Panc1 (cell line): ENCODE results near the gene CDK13. TPM values are rescaled to one million over a fixed set of nuclear protein-coding genes. Genes with fewer than 3 reads are reported as not detected.

Experiments
- ATAC-seq: fragments of 200-7000 bp; cut with Tn5 transposase; 2 replicates; pipeline ENCODE4 v1.9.1; 2020; ENCODE audit warnings: mild to moderate bottlenecking, moderate library complexity
- BruUV-seq: library from RNA; stranded (reverse); fragments of 400-500 nt; replicated peaks from 2 replicates; lab custom pipeline; 2021; lab: Mats Ljungman, UMichigan
- CTCF ChIA-PET: fragments of 300-600 bp; sonication (Branson Sonifier 250); formaldehyde crosslinking; loops from one replicate; lab custom pipeline; 2022; ENCODE audit warnings: antibody characterized with exemption; lab: Charles Lee
- POLR2A ChIA-PET: fragments of 300-600 bp; sonication (Branson Sonifier 250); formaldehyde crosslinking; loops from one replicate; lab custom pipeline; 2022; ENCODE audit warnings: antibody characterized with exemption; lab: Charles Lee
- DNase-seq: peaks from one replicate; pipeline ENCODE4 v3.0.0-alpha.2; 2010; ENCODE audit warnings: low read depth, low spot score
- H3K27ac ChIP-seq: 2 replicates; pipeline ENCODE4 v1.5.1; 2011; ENCODE audit warnings: mild to moderate bottlenecking, low read length, inconsistent platforms
- H3K27me3 ChIP-seq: fragments of 200-500 bp; sonication (Bioruptor generic); 2 replicates; pipeline ENCODE4 v1.6.0; 2014; ENCODE audit warnings: low read length, inconsistent platforms; ENCODE audit not compliant: control insufficient read depth, insufficient read depth
- H3K36me3 ChIP-seq: fragments of 200-500 bp; sonication (Bioruptor generic); 2 replicates; pipeline ENCODE4 v1.5.1; 2014; ENCODE audit warnings: inconsistent platforms, mild to moderate bottlenecking, low read length, moderate library complexity; ENCODE audit not compliant: control insufficient read depth, insufficient read depth
- H3K4me1 ChIP-seq: 2 replicates; pipeline ENCODE4 v1.5.1; 2011; ENCODE audit warnings: inconsistent platforms, mild to moderate bottlenecking, low read length, moderate library complexity; ENCODE audit not compliant: control insufficient read depth, insufficient read depth
- H3K4me3 ChIP-seq, 2 experiments: 2 replicates each; pipeline ENCODE4 v1.5.1; 2011 to 2012; ENCODE audit warnings: low read depth in 2 of 2, low read length in 2 of 2, mild to moderate bottlenecking in 2 of 2, inconsistent platforms in 1 of 2, moderate library complexity in 1 of 2
- H3K9me3 ChIP-seq: fragments of 200-500 bp; sonication (Bioruptor generic); 2 replicates; pipeline ENCODE4 v1.5.1; 2014; ENCODE audit warnings: low read depth, mild to moderate bottlenecking, inconsistent platforms, low read length, moderate library complexity; ENCODE audit not compliant: control insufficient read depth, insufficient read depth
- POLR2AphosphoS5 ChIP-seq: IDR thresholded peaks from 2 replicates; pipeline ENCODE4 v1.6.1; 2012; ENCODE audit warnings: mild to moderate bottlenecking, low read depth, low read length, moderate library complexity
- SIN3A ChIP-seq: IDR thresholded peaks from 2 replicates; pipeline ENCODE4 v1.6.1; 2012; ENCODE audit warnings: low read depth, mild to moderate bottlenecking, low read length, moderate library complexity, borderline replicate concordance; ENCODE audit not compliant: insufficient read depth
- TCF7L2 ChIP-seq: IDR thresholded peaks from 2 replicates; pipeline ENCODE4 v1.6.1; 2011; ENCODE audit warnings: mild to moderate bottlenecking, low read depth, low read length, inconsistent platforms
- in situ Hi-C: cut with HindIII; loops from 2 replicates; pipeline ENCODE4 v1.10.0; 2016; ENCODE audit warnings: low sequenced_read_pairs, low pct_unique_long_range_greater_than_20kb
- intact Hi-C: fragments of 100-400 bp; cut with micrococcal nuclease; formaldehyde crosslinking; loops from one replicate; pipeline ENCODE4 v1.10.0; 2022; ENCODE audit not compliant: unreplicated experiment
- total RNA-seq: library from RNA; stranded (reverse); gene quantifications from one replicate; pipeline ENCODE4 v1.2.1, GENCODE V29; 2021; ENCODE audit not compliant: unreplicated experiment
- TF ChIP-seq, protein P1 (sequence below), 2 experiments: IDR thresholded peaks; 2 replicates each; pipeline ENCODE4 v1.6.1; 2011 to 2012; ENCODE audit warnings: low read depth in 2 of 2, control low read depth in 1 of 2, low read length in 1 of 2, mild to moderate bottlenecking in 1 of 2, moderate library complexity in 1 of 2; ENCODE audit not compliant: insufficient read depth in 1 of 2
- TF ChIP-seq, protein P2 (sequence below): fragments of 450-650 bp; IDR thresholded peaks from 2 replicates; pipeline ENCODE4 v1.5.1; 2017; ENCODE audit warnings: mild to moderate bottlenecking

CDK13 gene
- total RNA-seq, 1 experiment from 2014 or later = 52.0 TPM

DNA sequence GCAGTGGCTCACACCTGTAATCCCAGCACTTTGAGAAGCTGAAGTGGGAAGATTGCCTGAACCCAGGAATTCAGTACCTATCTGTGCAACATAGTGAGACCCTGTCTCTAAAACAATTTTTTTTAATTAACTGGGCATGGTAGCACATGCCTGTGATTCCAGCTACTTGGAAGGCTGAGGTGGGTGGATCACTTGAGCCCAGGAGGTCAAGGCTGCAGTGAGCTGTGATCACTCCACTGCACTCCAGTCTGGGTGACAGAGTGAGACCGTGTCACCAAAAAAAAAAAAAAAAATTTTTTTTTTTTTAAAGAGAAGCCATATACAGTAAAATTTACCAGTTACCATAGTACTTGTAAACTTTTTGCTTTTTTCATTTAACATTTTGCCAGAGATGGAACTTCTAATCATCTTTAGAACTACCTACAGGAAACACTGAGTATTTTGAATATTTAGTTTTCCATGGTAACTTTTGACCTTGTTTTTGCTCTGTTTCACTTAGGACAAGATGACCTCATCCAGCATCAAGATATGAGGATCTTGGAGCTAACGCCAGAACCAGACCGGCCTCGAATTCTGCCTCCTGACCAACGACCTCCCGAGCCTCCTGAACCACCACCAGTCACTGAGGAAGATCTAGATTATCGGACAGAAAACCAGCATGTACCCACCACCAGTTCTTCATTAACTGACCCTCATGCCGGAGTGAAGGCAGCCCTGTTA is 143.7 kb downstream of the CDK13 start:
- POLR2A ChIA-PET = no interaction called here
- no peak for TF ChIP-seq SIN3A
- TF ChIP-seq, protein P1, sequence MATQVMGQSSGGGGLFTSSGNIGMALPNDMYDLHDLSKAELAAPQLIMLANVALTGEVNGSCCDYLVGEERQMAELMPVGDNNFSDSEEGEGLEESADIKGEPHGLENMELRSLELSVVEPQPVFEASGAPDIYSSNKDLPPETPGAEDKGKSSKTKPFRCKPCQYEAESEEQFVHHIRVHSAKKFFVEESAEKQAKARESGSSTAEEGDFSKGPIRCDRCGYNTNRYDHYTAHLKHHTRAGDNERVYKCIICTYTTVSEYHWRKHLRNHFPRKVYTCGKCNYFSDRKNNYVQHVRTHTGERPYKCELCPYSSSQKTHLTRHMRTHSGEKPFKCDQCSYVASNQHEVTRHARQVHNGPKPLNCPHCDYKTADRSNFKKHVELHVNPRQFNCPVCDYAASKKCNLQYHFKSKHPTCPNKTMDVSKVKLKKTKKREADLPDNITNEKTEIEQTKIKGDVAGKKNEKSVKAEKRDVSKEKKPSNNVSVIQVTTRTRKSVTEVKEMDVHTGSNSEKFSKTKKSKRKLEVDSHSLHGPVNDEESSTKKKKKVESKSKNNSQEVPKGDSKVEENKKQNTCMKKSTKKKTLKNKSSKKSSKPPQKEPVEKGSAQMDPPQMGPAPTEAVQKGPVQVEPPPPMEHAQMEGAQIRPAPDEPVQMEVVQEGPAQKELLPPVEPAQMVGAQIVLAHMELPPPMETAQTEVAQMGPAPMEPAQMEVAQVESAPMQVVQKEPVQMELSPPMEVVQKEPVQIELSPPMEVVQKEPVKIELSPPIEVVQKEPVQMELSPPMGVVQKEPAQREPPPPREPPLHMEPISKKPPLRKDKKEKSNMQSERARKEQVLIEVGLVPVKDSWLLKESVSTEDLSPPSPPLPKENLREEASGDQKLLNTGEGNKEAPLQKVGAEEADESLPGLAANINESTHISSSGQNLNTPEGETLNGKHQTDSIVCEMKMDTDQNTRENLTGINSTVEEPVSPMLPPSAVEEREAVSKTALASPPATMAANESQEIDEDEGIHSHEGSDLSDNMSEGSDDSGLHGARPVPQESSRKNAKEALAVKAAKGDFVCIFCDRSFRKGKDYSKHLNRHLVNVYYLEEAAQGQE (IDR thresholded peaks at IDR 0.05; ENCODE audit: insufficient read depth in 1 of 2, low read depth in 2 of 2, low read length in 1 of 2) = no peak
- no peak for TF ChIP-seq TCF7L2
- TF ChIP-seq, protein P2, sequence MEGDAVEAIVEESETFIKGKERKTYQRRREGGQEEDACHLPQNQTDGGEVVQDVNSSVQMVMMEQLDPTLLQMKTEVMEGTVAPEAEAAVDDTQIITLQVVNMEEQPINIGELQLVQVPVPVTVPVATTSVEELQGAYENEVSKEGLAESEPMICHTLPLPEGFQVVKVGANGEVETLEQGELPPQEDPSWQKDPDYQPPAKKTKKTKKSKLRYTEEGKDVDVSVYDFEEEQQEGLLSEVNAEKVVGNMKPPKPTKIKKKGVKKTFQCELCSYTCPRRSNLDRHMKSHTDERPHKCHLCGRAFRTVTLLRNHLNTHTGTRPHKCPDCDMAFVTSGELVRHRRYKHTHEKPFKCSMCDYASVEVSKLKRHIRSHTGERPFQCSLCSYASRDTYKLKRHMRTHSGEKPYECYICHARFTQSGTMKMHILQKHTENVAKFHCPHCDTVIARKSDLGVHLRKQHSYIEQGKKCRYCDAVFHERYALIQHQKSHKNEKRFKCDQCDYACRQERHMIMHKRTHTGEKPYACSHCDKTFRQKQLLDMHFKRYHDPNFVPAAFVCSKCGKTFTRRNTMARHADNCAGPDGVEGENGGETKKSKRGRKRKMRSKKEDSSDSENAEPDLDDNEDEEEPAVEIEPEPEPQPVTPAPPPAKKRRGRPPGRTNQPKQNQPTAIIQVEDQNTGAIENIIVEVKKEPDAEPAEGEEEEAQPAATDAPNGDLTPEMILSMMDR = no peak
- no peak for TF ChIP-seq POLR2AphosphoS5

DNA sequence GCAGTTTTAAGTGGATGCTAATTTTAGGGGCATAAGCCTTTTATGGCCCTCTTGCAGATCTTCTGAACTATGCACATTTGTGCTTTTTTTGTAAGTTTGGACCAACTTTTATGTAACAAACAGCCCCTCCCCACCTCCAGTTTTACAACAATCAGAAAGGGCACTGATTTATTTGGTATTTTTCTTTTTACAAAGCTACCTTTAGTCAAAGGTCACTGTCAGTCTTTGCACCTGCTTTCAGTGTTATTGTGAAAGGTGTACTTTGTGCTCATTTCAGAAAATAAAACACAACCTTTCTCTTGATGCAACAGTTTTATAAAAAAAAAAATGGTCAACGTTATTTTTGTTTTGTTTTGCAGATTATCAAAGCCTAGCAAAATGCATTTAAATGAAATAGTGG is 145.2 kb downstream of the CDK13 start:
- ChIA-PET POLR2A (no interaction called here), CTCF (interaction anchor here (0.7 kb wide), 1 partner anchor 12 kb away, joined by 5 read pairs; no protein-coding TSS in a partner anchor)
- Histone ChIP-seq H3K27me3 (no peaks in the 10 kb centered on the region), H3K4me1 (peaks cover 6% of the 10 kb centered on the region; the same call in 1 of the 2 replicates), H3K36me3 (peaks cover 37% of the 10 kb centered on the region), H3K4me3 (no peak overlapping the region), H3K9me3 (no peaks in the 10 kb centered on the region), H3K27ac (no peak overlapping the region)
- in situ Hi-C loops (no loop called here), intact Hi-C loops (no loop called here)
- ATAC-seq (no peak), DNase-seq (no peak)
- TF ChIP-seq, protein P2 = no peak
- TF ChIP-seq, protein P1 (IDR thresholded peaks at IDR 0.05; ENCODE audit: insufficient read depth in 1 of 2, low read depth in 2 of 2, low read length in 1 of 2) = no peak
- no peak for TF ChIP-seq SIN3A
- TF ChIP-seq TCF7L2 = no peak
- no peak for TF ChIP-seq POLR2AphosphoS5
- TSS peak; percentile 36 for BruUV-seq

More for the DNA sequence above, 143.7 kb downstream of the CDK13 start:
- H3K4me3 ChIP-seq = no peak overlapping the region
- intact Hi-C loops (no loop called here), in situ Hi-C loops (no loop called here)
- no peaks in the 10 kb centered on the region for H3K9me3 ChIP-seq
- no TSS peak for BruUV-seq
- peaks cover 37% of the 10 kb centered on the region for H3K36me3 ChIP-seq
- peaks cover 6% of the 10 kb centered on the region; the same call in 1 of the 2 replicates for H3K4me1 ChIP-seq
- no peak for ATAC-seq
- no peaks in the 10 kb centered on the region for H3K27me3 ChIP-seq
- CTCF ChIA-PET = no interaction called here
- no peak for DNase-seq
- H3K27ac ChIP-seq = no peak overlapping the region
